Memory B cell (primary cell): ENCODE results near the gene SNRK.
A peak's percentile ranks its signal among the peaks of the same experiment; 100 is the strongest.

Source experiments
- ATAC-seq: fragments of 150-1000 bp; cut with Tn5 transposase; 2 replicates; pipeline ENCODE4 v1.10.0; 2021; ENCODE audit warnings: low read depth, mild to moderate bottlenecking, moderate library complexity
- DNase-seq, 2 donors: peaks; one replicate each; pipeline ENCODE4 v3.0.0; 2022; ENCODE audit warnings: low spot score in 2 of 2
- H3K27ac Mint-ChIP-seq: one replicate; pipeline ENCODE4 v1.8.0; 2022; ENCODE audit warnings: mild to moderate bottlenecking, moderate library complexity, mixed read lengths
- H3K27me3 Mint-ChIP-seq: one replicate; pipeline ENCODE4 v1.8.0; 2022; ENCODE audit warnings: mixed read lengths
- H3K36me3 Mint-ChIP-seq: one replicate; pipeline ENCODE4 v1.8.0; 2022; ENCODE audit warnings: mild to moderate bottlenecking, mixed read lengths
- H3K4me1 Mint-ChIP-seq: one replicate; pipeline ENCODE4 v1.8.0; 2022; ENCODE audit warnings: mixed read lengths
- H3K4me3 Mint-ChIP-seq: one replicate; pipeline ENCODE4 v1.8.0; 2022; ENCODE audit warnings: mild to moderate bottlenecking, moderate library complexity, mixed read lengths
- H3K9me3 Mint-ChIP-seq: one replicate; pipeline ENCODE4 v1.8.0; 2022; ENCODE audit warnings: mixed read lengths

SNRK gene

GRCh38 chr3:43370293-43370980 is 84.1 kb downstream of the SNRK start:
- DNase-seq (no peak), ATAC-seq (no peak)
- no peak overlapping the region for H3K27ac Mint-ChIP-seq
- H3K4me3 Mint-ChIP-seq = no peak overlapping the region
- peaks cover 4% of the 10 kb centered on the region for H3K36me3 Mint-ChIP-seq
- H3K27me3 Mint-ChIP-seq = no peaks in the 10 kb centered on the region
- H3K9me3 Mint-ChIP-seq = no peaks in the 10 kb centered on the region
- no peaks in the 10 kb centered on the region for H3K4me1 Mint-ChIP-seq

GRCh38 chr3:43371494-43371893 is 85.2 kb downstream of the SNRK start:
- Mint-ChIP-seq H3K9me3 (no peaks in the 10 kb centered on the region), H3K27ac (no peak overlapping the region), H3K36me3 (no peaks in the 10 kb centered on the region), H3K4me3 (no peak overlapping the region), H3K27me3 (no peaks in the 10 kb centered on the region), H3K4me1 (no peaks in the 10 kb centered on the region)
- ATAC-seq (no peak), DNase-seq (no peak)

DNA sequence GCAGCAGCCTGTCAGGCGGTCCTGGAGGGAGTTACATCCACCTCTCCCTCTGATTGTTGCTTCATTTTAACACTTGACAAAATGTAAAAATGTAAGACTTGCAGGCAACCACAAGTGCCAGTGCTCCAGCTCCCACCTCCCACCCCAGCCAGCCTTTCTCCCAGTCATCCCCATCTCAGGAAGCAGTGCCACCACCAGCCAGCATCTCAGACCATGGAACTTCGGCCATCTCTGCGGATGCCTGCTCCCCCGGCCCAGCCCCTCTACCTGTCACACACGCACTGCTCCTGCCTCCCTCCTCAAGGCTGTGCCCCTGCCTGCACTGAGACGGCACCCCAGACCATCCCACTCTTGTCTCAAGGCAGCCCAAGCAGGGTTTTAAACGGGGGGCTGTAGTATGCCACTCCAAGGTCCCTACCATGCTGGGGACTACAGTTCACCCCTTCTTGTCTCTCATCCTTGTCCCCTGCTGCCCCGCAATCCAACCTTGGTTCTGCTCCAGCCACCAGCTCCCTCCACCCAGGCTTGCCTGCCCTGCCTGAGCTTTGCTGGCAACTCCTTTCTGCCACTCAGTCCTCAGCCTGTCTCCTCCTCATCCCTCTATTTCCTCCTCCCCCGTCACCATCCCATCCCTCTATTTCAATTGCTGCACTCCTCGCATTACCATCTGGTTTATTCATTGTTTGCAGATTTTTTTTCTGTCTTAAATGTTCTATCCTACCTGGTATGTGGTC is 85.8 kb downstream of the SNRK start:
- H3K27ac Mint-ChIP-seq = no peak overlapping the region
- DNase-seq (no peak), ATAC-seq (no peak)
- no peaks in the 10 kb centered on the region for H3K27me3 Mint-ChIP-seq
- no peaks in the 10 kb centered on the region for H3K9me3 Mint-ChIP-seq
- no peaks in the 10 kb centered on the region for H3K4me1 Mint-ChIP-seq
- H3K36me3 Mint-ChIP-seq = no peaks in the 10 kb centered on the region
- no peak overlapping the region for H3K4me3 Mint-ChIP-seq

DNA sequence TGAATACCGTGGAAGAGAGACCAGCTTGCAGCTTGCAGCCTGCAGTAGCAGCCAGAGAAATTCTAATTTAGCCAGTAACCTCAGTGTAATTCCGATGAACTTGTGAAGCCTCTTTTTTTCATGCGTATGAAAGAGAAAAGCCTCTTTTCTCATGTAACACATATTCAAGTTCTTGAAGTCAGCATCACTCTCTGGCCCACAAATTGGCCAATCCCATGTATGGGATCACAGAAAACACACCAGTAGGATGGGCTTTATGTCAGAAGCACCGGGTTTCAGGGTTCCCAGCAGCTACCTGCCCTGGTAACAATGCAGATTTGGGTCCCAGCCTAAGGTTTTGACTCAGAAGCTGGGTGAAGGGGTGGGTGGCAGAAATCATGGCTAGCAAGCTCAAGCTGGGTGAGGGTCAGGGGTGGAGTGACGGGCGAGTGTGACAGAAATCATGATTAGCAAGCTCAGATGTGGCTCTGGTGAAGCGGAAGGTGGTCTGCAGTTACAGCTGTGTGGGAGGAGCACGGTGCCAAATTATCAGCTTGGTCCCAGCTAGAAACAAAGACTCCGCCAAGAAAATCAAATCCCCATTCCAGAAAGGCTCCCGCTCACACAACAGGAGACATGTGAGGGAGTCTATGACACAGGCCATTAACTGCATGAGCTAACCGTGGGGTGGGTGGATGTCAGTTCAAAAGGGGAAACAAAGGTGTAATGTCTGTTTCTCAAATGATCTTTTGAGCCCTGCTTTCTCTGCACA is 86.6 kb downstream of the SNRK start:
- Mint-ChIP-seq H3K4me1 (no peaks in the 10 kb centered on the region), H3K4me3 (no peak overlapping the region), H3K27ac (no peak overlapping the region), H3K27me3 (no peaks in the 10 kb centered on the region), H3K9me3 (no peaks in the 10 kb centered on the region), H3K36me3 (no peaks in the 10 kb centered on the region)
- DNase-seq = no peak
- ATAC-seq = no peak

- H3K4me1 Mint-ChIP-seq = no peaks in the 10 kb centered on the region
- no peaks in the 10 kb centered on the region for H3K27me3 Mint-ChIP-seq
- H3K27ac Mint-ChIP-seq = no peak overlapping the region
- H3K36me3 Mint-ChIP-seq = no peaks in the 10 kb centered on the region
- H3K9me3 Mint-ChIP-seq = no peaks in the 10 kb centered on the region
- DNase-seq = no peak
- no peak for ATAC-seq
- no peak overlapping the region for H3K4me3 Mint-ChIP-seq
Observed at GRCh38 chr3:43373560-43373928, 87.2 kb downstream of the SNRK start.

DNA sequence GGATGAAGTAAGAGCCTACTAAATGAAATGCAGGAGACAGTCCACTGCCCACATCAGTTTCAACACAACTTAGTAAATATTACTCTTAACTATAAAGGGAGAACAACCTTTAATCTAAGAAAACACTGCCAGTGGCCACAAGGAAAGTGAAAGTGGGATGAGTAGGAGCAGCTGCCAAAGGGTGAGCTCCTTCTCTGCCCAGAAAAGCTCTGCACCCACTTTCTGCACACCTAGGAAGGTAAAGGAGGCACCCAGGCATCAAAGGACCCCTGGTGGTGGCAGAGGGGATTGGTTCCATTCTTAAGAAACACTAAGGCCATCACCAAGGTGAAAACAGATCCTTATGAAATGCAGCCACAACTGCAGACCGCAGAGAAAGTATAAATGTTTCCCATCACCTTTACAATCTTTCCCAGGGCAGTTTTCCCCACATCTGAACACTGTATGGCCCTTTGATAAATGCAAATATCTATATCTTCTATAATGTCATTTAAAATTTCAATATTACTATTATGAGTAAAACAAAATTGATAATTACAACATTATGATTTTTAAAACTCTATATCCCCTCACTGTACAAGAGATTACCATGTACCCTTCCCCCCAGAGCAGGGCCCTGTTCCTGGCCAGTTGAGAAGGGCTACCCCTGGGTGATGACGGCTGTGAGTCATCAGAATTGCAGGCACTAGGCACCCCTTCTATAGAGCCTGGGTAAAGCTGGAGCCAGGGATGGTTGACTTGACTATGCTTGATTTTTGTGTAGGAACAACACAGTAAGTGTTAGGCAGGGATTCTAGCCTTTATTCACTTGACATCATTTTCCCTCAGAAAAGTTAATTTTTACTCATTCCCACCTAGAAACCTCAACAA is 92.0 kb downstream of the SNRK start:
- Mint-ChIP-seq H3K27me3 (peaks cover 2% of the 10 kb centered on the region), H3K4me3 (no peak overlapping the region), H3K9me3 (peaks cover 1% of the 10 kb centered on the region), H3K36me3 (peaks cover 2% of the 10 kb centered on the region), H3K27ac (no peak overlapping the region), H3K4me1 (no peaks in the 10 kb centered on the region)
- ATAC-seq = peak; percentile 65
- DNase-seq = peak; percentile 51 to 63

- Mint-ChIP-seq H3K9me3 (peaks cover 1% of the 10 kb centered on the region), H3K4me1 (no peaks in the 10 kb centered on the region), H3K27me3 (peaks cover 2% of the 10 kb centered on the region), H3K36me3 (peaks cover 2% of the 10 kb centered on the region), H3K4me3 (no peak overlapping the region), H3K27ac (no peak overlapping the region)
- ATAC-seq = no peak
- no peak for DNase-seq
Observed at GRCh38 chr3:43379343-43379742, 93.0 kb downstream of the SNRK start.

GRCh38 chr3:43388175-43388574 is 101.8 kb downstream of the SNRK start:
- Mint-ChIP-seq H3K27ac (no peak overlapping the region), H3K4me1 (peaks cover 14% of the 10 kb centered on the region), H3K4me3 (no peak overlapping the region), H3K36me3 (peaks cover 2% of the 10 kb centered on the region), H3K27me3 (no peaks in the 10 kb centered on the region), H3K9me3 (peaks cover 5% of the 10 kb centered on the region)
- ATAC-seq (no peak), DNase-seq (no peak)

DNA sequence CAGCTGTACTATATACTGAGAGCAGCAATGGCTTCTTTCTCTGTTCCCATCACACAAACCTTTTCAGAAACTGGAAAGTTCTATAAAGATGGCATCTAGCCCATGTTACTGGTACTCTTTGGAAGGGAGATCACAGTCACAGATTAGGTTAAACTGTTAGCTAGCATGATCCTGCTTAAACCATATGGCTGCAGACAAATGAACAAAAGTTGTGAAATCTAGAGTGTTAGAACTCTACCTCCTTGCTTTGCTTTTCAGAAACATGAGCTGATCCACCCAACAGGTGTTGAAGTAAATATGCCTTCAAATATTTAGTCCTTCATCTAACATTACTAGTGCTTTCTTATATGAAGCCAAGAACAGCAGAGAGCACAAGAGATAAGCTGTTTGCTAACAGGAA is 102.6 kb downstream of the SNRK start:
- H3K9me3 Mint-ChIP-seq = peaks cover 11% of the 10 kb centered on the region
- peaks cover 2% of the 10 kb centered on the region for H3K36me3 Mint-ChIP-seq
- no peak overlapping the region for H3K4me3 Mint-ChIP-seq
- no peak overlapping the region for H3K27ac Mint-ChIP-seq
- DNase-seq = no peak
- ATAC-seq = no peak
- peaks cover 14% of the 10 kb centered on the region for H3K4me1 Mint-ChIP-seq
- H3K27me3 Mint-ChIP-seq = no peaks in the 10 kb centered on the region

- Mint-ChIP-seq H3K4me1 (peaks cover 21% of the 10 kb centered on the region), H3K36me3 (peaks cover 2% of the 10 kb centered on the region), H3K27ac (peak overlapping the region; percentile 67), H3K4me3 (peak overlapping the region; percentile 45), H3K27me3 (no peaks in the 10 kb centered on the region), H3K9me3 (peaks cover 10% of the 10 kb centered on the region)
- peak in 1 of 2 donors; percentile 7 for DNase-seq
- ATAC-seq = peak; percentile 70
Observed at GRCh38 chr3:43389388-43390254, 103.3 kb downstream of the SNRK start.

DNA sequence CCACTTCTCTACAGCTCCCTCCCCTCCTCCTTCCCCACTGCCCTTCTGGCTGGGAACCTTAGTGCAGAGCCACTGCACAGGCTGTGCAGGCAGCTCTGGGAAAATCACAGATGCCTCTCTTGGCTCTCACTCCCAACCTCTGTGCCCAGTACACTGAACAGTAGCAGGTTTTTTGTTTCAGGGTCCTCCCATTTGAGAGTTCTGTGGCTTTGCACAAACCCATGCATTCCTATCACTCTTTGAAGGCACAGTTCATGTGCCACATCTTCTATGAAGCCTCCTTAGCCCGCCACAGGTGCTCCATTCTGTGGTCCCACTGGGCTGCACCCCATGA is 103.9 kb downstream of the SNRK start:
- H3K36me3 Mint-ChIP-seq = peaks cover 2% of the 10 kb centered on the region
- peak overlapping the region; percentile 27 for H3K4me3 Mint-ChIP-seq
- ATAC-seq (no peak), DNase-seq (no peak)
- H3K9me3 Mint-ChIP-seq = peaks cover 6% of the 10 kb centered on the region
- H3K27me3 Mint-ChIP-seq = no peaks in the 10 kb centered on the region
- peaks cover 21% of the 10 kb centered on the region for H3K4me1 Mint-ChIP-seq
- H3K27ac Mint-ChIP-seq = peak overlapping the region; percentile 67

GRCh38 chr3:43391621-43392020 is 105.3 kb downstream of the SNRK start:
- no peak for DNase-seq
- peaks cover 6% of the 10 kb centered on the region for H3K9me3 Mint-ChIP-seq
- H3K4me3 Mint-ChIP-seq = no peak overlapping the region
- no peak for ATAC-seq
- no peak overlapping the region for H3K27ac Mint-ChIP-seq
- H3K36me3 Mint-ChIP-seq = no peaks in the 10 kb centered on the region
- peaks cover 21% of the 10 kb centered on the region for H3K4me1 Mint-ChIP-seq
- no peaks in the 10 kb centered on the region for H3K27me3 Mint-ChIP-seq

DNA sequence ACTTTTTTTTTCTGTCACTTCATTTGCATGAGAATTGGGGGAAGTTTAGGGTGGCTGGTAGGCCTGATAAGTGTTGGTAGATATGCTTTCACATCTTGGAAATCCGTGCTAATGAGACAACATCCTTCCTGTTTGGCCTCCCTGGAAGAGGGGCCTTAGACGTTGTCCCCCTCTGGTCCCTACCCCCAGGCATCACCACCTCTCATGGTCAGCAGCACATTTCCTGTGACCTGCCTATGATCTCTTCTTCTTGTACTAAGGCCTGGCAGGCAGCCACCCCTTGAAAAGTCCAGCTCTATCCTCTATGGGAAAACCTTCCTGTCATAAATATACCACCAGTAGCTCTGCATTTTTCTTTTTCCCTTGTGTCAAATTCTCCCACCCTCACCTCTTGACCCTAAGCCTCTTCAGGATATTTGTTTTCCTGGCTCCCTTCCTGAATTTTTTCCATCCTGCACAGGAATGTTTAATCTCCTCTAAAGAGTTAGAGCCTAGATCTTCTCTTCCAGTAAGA is 107.8 kb downstream of the SNRK start:
- ATAC-seq (no peak), DNase-seq (no peak)
- no peak overlapping the region for H3K4me3 Mint-ChIP-seq
- no peak overlapping the region for H3K27ac Mint-ChIP-seq
- peaks cover 18% of the 10 kb centered on the region for H3K4me1 Mint-ChIP-seq
- H3K36me3 Mint-ChIP-seq = no peaks in the 10 kb centered on the region
- no peaks in the 10 kb centered on the region for H3K27me3 Mint-ChIP-seq
- H3K9me3 Mint-ChIP-seq = peaks cover 6% of the 10 kb centered on the region
